Pulmonary artery endothelial cell (primary cell): ENCODE measurements around the gene TMEM59. TPM values are rescaled to one million over a fixed set of nuclear protein-coding genes. Genes with fewer than 3 reads are reported as not detected.
"Not testable (repeated sequence)": the region's sequence is repeated elsewhere in the genome, so short reads cannot be mapped to it uniquely, and the experiment has no call there.

ENCODE experiments used
- DNase-seq: peaks from one replicate; pipeline ENCODE4 v3.0.0-alpha.2; 2011; ENCODE audit warnings: low read depth, low spot score
- total RNA-seq: library from RNA; depleted of rRNA; stranded (reverse); fragments of >200 nt; gene quantifications from 2 replicates; pipeline ENCODE4 v1.2.3, GENCODE V29; 2014

The TMEM59 gene
- total RNA-seq, 1 donor from 2014 or later, result 246 TPM

GRCh38 chr1:54053745-54054437 lies 887 bp upstream of the TMEM59 start:
- DNase-seq, result no peak

DNA sequence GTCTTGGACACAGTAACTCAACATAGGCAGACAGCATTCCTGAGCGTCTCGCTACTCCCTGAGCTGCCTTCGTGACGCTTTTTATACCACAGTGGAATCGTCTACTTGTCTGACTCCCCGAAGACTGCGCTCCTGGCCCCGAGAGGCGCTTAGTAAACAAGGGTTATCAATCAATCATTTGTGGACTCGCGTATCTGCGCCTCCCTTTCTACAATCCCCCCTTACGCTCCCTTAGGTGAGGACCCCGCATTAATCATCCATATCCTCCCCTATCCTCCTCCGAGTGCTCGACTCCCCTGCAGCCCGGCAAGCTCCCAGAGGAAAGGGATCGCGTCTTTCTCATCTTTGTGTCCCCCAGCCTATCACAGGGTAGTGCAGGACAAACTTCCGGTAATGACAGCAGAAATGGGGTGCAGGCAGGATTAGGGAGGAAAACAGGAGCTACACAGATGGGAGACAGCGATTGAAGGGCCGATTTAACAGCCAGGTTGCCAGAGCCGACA lies 522 bp downstream of the TMEM59 start:
- no peak for DNase-seq

DNA sequence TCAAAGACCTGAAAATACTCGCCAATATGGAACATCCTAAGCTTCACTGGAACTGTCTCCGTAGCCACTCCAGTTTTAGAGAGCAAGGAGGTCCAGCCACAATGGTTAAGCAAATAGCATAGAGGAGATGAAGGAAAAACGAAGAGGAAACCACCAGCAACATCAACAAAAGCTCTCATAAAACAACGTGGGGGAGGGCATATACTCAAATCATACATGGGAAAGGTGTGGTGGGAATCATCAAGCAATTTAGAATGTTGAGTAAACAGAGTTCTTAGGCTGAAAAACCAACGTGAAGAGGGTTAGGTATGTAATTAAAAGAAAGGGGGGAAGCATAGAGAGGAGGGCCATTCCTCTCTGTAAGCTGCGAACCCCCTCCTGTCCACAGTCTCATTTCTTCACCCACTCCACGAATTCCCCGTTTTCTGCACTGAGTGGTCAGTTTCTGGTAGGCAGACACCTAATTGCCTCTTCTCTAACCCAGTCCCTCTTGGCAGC lies 1.0 kb downstream of the TMEM59 start:
- DNase-seq, result no peak

DNA sequence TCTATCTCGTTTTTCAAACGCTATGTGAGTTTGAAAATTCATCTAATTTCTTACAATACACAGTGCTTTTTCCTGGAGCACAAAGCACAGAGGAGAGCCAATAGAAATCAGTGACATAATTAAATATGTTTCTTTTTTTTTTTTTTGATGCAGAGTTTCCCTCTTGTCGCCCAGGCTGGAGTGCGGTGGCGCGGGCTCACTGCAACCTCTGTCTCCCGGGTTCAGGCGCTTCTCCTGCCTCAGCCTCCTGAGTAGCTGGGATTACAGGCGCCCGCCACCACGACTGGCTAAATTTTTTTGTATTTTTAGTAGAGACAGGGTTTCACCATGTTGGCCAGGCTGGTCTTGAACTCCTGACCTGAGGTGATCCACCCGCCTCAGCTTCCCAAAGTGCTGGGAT lies 2.6 kb downstream of the TMEM59 start:
- not testable (repeated sequence) for DNase-seq

GRCh38 chr1:54047384-54048305 lies 5.4 kb downstream of the TMEM59 start:
- DNase-seq, result no peak

- no peak for DNase-seq
Measured at GRCh38 chr1:54046671-54047383, 6.2 kb downstream of the TMEM59 start.

DNA sequence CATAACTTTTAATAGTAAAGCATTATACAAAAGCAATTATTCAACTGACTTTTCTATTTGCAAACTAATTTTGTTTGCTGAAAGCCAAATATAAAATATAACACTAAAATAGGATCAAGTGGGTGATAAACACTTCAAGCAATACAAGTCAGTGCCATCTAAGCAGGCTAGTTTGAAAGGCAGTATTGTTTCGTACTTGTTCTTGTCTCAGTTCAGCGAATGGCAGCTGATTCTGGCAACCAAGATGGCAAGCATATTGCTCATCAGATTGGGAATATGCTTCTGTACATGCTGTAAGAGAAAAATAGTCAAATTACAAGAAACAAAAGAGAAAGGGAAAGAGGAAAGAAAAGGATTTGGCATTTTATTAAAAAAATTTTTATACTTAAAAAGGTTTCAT lies 7.5 kb downstream of the TMEM59 start:
- no peak for DNase-seq

GRCh38 chr1:54041806-54042205 lies 11.2 kb downstream of the TMEM59 start:
- no peak for DNase-seq

DNA sequence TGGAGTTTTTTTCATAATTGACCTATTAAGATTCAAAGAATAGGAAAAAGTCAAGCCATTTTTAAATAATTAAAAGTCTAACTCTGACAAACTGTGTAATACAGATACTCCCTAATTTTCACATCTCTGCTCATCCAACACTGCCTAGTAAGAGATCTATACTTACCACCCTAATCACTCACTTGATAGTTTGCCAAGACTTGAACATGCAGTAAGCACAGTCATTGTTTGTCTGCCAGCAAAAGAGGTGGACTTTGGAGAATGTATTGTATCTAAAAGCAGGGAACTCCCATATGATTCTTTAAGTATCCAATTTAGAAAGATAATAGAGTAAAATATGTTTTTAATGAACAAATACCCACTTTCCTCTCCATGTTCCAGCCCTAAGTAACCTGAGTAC lies 15.5 kb downstream of the TMEM59 start:
- DNase-seq, result no peak

DNA sequence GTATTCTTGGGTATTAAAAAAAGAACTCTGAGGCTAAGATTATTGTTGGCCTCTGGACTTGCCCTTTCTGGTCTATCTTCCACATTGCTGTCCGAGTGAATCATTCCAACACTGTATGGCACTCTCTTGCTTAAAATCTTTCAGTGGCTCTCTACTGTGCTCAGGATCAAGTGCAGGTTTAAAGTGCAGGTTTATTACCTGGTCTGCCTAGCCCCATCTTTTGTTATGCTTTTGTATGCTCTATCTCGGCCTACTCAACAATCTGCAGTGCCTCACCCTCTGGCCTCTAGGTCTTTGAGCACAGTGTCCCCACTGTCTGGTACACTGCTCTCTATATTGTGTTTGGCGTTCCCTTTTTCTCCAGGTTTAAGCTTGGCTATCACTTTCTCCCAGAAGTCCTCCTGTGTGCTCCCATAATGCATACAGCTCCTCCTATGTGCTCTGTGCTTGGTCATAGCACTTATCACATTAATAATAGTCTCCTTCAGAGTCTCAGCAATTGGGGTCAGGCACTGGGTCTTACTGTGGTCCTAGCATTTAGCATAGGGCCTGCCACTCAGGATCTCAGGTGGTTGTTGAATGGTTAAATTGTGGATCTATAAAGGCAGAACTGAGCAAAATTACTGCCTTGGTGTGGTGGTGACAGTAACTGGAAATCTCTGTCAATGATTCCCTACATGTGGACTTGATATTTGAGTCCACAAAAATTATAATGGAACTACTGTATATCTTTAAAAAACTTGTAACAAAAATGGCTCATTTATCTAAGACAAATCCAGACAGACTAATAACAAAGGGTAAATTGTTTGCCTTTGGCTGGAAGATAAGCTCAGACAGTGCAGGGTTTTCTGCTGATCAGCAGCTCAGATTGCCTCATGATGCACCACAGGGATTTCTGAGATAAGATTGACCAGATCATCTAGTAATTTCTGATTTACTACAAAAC lies 24.4 kb downstream of the TMEM59 start:
- DNase-seq, result no peak

- no peak for DNase-seq
Measured at GRCh38 chr1:54027848-54028247, 25.2 kb downstream of the TMEM59 start.

DNA sequence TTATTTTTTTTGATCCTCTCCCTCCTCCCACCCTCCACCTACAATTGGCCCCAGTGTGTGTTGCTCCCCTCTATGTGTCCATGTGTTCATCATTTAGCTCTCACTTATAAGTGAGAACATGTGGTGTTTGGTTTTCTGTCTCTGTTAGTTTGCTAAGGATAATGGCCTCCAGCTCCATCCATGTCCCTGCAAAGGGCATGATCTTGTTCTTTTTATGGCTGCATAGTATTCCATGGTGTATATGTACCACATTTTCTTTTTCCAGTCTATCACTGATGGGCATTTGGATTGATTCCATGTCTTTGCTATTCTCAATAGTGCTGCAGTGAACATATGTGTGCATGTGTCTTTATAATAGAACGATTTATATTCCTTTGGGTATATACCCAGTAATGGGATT lies 28.2 kb downstream of the TMEM59 start:
- DNase-seq, result not testable (repeated sequence)

GRCh38 chr1:54024358-54024757 lies 28.6 kb downstream of the TMEM59 start:
- DNase-seq, result no peak

DNA sequence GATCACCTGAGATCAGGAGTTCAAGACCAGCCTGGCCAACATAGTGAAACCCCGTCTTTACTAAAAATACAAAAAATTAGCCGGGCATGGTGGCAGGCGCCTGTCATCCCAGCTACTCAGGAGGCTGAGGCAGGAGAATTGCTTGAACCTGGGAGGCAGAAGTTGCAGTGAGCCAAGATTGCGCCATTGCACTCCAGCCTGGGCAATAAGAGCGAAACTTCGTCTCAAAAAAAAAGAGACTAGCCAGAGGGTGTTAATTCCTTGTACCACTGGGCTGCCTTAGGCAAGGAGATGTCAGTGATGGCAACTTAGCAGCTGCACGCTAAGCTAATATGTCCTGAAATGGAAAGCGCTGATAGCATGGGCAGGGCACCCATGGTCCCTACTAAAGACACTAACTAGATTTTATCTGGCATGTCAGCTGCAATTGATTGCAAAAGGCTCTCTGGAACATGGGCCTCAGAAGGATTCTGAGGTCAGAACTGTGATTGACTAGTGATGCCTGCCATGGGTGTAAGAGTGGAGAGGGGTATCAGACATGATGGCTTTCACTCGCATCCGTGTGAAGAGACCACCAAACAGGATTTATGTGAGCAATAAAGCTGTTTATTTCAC lies 33.3 kb downstream of the TMEM59 start:
- not testable (repeated sequence) for DNase-seq

DNA sequence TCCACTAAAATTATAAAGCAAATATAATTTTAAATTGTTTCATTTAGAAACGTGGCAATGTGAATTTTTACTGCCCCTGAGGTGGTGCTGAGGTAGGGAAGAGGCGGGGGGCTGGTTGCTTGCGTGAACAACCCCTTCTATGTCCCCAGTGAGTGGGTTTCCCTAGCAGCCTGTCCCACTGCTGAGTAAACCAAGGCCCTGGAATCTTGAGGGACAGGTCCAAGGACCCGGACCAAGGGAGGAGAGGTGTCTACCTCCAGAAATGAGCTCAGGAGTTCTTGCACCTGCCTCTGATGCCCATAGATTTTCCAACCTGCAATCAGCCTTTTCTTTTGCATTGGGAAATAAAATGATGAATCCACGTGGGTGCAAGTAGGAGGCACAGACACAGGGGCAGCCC lies 34.4 kb downstream of the TMEM59 start:
- no peak for DNase-seq

GRCh38 chr1:54017979-54018378 lies 35.0 kb downstream of the TMEM59 start, which contains the start of gene LDLRAD1:
TSS of gene LDLRAD1 (minus strand) at chr1:54018186. CDS start at chr1:54018112, 74 bp downstream.
- no peak for DNase-seq

- no peak for DNase-seq
Measured at GRCh38 chr1:54016343-54017282, 36.4 kb downstream of the TMEM59 start.

DNA sequence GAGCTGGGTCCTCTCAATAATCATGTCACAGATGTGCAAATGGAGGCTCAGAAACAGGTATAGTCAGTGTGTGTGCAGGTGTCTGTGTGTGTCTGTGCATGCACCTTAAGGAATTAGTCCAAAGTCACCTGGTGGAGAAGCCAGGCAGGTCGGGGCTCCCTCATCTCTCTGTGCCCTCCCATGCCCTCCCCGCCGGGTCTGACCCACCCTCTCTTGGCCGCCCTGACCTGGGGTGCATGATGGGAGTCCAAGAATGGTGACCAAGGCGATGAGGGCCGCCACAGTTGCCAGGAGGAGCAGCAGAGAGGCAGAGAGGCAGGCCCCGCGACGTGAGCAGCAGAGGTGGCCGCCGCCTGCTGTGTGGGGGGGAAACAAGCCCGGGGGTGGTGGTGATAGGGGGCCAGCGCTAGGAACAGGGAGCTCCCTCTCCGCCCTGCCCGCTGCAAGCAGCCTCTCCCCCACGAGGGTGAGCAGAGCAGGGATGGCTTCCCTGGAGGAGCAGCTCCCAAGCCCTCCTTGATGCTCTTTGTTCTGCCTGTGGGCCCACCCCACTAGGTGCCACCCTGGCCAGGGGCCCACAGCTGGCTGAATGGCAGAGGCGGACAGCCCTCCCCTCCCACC lies 38.9 kb downstream of the TMEM59 start:
- no peak for DNase-seq
